Measurements from ENCODE around the gene GYS1.

Gene GYS1

GRCh38 chr19:48964205-48965039 is 28.7 kb downstream of the GYS1 start:
- no peak for TF ChIP-seq CTCF (IDR thresholded peaks at IDR 0.05; ENCODE audit: low read depth, low read length)
- H3K4me3 ChIP-seq (replicated peaks in 1 of 2; ENCODE audit: low read depth in 2 of 2, low read length in 2 of 2), result peak overlapping the region; percentile 25 to 95
- peak; percentile 32 to 69 for DNase-seq (ENCODE audit: low read depth in 2 of 2)

DNA sequence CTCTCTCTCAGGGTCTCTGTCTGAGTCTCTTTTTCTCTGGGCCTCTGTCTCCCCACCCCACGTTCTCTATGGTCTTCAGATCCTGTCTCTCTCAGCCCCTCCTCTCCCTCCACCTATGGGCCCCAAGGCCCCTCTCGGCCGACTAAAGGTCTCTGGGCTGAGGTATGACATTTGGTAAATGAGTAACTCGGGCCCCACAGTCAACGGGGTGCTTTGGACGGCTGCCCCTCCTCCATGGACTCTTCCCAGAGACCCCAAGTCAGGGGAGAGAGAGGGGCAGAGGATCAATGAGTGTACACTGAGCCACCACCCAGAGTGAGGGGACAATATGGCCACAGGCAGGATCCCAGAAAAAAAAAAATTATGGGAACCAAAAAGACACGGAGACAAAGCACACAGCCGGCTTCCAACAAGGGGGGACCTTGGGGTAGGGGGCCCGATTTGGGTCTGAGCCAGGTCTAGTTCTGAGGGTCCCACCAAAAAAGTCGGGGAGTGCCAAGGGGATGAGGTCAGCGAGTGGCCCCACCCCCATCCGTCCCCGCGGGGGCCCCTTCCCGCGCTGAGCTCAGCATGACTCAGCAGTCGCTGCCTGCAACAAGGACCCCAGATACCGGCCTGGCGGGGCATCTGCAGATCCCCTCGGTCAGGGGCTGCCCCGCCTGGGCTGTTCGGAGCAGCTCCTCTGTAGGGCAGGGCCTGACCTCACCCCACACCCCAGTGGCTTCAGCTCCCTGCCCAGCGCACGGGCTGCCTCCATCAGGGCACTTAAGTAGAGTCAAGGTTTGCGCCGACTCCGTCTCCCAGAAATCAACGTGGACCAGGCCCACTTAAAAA is 29.5 kb downstream of the GYS1 start:
- peak overlapping the region; percentile 22 to 95 for H3K4me3 ChIP-seq (replicated peaks in 1 of 2; ENCODE audit: low read depth in 2 of 2, low read length in 2 of 2)
- peak; percentile 78 to 79 for DNase-seq (ENCODE audit: low read depth in 2 of 2)
- TF ChIP-seq CTCF (IDR thresholded peaks at IDR 0.05; ENCODE audit: low read depth, low read length), result no peak

GRCh38 chr19:48962849-48963165 is 30.3 kb downstream of the GYS1 start:
- no peak overlapping the region for H3K4me3 ChIP-seq (replicated peaks in 1 of 2; ENCODE audit: low read depth in 2 of 2, low read length in 2 of 2)
- TF ChIP-seq CTCF (IDR thresholded peaks at IDR 0.05; ENCODE audit: low read depth, low read length), result no peak
- DNase-seq (ENCODE audit: low read depth in 2 of 2), result no peak

DNA sequence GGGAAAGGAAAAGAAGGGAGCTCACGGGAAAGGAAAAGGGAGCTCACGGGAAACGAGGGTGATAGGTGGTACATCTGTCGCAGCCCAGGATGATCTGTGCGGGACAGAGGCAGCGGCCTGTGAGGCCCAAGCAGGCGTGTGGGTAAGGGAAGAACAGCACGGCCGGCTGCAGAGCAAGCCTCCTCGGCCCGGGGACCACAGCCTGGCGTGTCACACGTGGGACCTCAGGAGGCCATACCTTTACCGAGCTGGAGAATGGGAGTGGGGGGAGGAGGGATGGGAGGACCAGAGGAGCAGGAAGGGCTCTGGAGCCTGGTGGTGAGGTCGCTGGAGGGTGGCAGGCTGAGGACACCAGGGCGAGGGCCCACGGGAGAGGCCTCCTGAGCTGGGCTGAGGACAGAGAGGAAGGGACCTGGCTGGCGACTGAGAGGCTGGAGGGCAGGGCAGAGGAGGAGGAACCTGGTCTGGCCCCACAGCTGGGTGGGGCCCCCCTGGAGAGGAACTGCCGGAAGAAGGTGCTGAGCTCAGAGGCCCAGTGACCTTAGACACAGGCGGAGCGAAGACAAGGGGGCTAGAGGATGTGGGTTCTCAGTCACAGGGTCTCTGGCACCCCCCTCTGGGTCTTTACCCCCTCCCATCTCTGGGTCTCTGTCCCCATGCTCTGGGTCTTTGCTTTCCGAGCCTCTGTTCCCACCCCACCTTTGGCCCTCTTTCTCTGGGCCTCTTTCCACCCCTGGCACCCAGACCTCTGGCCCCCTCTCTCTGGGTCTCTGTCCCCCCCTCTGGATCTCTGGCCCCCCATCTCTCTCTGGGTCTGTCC is 30.9 kb downstream of the GYS1 start:
- TF ChIP-seq CTCF (IDR thresholded peaks at IDR 0.05; ENCODE audit: low read depth, low read length), result no peak
- no peak overlapping the region for H3K4me3 ChIP-seq (replicated peaks in 1 of 2; ENCODE audit: low read depth in 2 of 2, low read length in 2 of 2)
- DNase-seq (ENCODE audit: low read depth in 2 of 2), result peak; percentile 48 to 56

DNA sequence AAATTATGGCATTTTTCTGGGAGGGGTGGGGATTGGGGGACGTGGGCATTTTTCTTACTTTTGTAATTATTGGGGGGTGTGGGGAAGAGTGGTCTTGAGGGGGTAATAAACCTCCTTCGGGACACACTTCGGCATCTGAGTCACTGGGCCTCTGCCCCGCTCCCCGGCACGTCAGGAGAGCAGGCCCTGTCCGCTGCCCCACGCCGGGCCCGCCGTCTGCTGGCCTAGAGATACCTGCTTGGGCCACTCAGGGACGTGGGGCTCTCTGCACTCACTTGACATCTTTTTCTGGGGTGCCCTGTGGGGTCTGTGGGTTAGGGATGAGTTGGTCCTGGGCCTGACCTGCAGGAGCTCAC is 31.5 kb downstream of the GYS1 start:
- no peak overlapping the region for H3K4me3 ChIP-seq (replicated peaks in 1 of 2; ENCODE audit: low read depth in 2 of 2, low read length in 2 of 2)
- DNase-seq (ENCODE audit: low read depth in 2 of 2), result no peak
- no peak for TF ChIP-seq CTCF (IDR thresholded peaks at IDR 0.05; ENCODE audit: low read depth, low read length)

GRCh38 chr19:48961051-48961649 is 32.0 kb downstream of the GYS1 start:
- DNase-seq (ENCODE audit: low read depth in 2 of 2), result no peak
- no peak overlapping the region for H3K4me3 ChIP-seq (replicated peaks in 1 of 2; ENCODE audit: low read depth in 2 of 2, low read length in 2 of 2)
- no peak for TF ChIP-seq CTCF (IDR thresholded peaks at IDR 0.05; ENCODE audit: low read depth, low read length)

Data from cardiac fibroblast (primary cell).